Esophagus muscularis mucosa (tissue), 4 donors: ENCODE results near the gene VARS1.

Source experiments
- EP300 ChIP-seq: sonication (generic); formaldehyde crosslinking; IDR thresholded peaks from one replicate; pipeline ENCODE4 v1.6.1; 2017; ENCODE audit warnings: antibody characterized with exemption
- POLR2A ChIP-seq: fragments of 450-650 bp; IDR thresholded peaks from one replicate; pipeline ENCODE4 v1.6.1; 2017; ENCODE audit warnings: antibody characterized with exemption, moderate library complexity, mild to moderate bottlenecking, low read depth
- POLR2AphosphoS5 ChIP-seq, 2 donors: sonication (generic); formaldehyde crosslinking; IDR thresholded peaks; one replicate each; pipeline ENCODE4 v1.6.1; 2017; ENCODE audit warnings: antibody characterized with exemption in 2 of 2
- TF ChIP-seq, protein P1 (sequence below), 3 experiments: fragments of 200-600 bp in 2 of 3; fragments of 450-650 bp in 1 of 3; sonication (generic) in 2 of 3; IDR thresholded peaks; one replicate each; pipeline ENCODE4 v1.5.1; 2017 to 2019; ENCODE audit warnings: antibody characterized with exemption in 3 of 3, mild to moderate bottlenecking in 2 of 3, moderate library complexity in 1 of 3

DNA sequence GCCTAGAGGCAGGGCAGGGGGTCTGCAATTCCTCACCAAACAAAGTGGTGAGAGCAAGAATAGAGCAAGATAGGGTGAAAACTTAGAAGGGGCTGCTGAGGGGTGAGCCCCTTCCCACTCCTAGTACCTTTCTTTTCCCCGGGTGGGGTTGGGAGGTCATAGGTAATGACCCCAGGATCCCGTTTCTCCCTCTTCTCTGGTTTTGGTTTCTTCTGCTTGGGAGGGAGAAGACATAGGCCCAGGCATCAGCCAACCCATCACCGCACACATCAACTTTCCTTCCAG, 3.5 kb downstream of the VARS1 start:
- TF ChIP-seq, protein P1, sequence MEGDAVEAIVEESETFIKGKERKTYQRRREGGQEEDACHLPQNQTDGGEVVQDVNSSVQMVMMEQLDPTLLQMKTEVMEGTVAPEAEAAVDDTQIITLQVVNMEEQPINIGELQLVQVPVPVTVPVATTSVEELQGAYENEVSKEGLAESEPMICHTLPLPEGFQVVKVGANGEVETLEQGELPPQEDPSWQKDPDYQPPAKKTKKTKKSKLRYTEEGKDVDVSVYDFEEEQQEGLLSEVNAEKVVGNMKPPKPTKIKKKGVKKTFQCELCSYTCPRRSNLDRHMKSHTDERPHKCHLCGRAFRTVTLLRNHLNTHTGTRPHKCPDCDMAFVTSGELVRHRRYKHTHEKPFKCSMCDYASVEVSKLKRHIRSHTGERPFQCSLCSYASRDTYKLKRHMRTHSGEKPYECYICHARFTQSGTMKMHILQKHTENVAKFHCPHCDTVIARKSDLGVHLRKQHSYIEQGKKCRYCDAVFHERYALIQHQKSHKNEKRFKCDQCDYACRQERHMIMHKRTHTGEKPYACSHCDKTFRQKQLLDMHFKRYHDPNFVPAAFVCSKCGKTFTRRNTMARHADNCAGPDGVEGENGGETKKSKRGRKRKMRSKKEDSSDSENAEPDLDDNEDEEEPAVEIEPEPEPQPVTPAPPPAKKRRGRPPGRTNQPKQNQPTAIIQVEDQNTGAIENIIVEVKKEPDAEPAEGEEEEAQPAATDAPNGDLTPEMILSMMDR (IDR thresholded peaks at IDR 0.05): no peak
- TF ChIP-seq EP300 (no peak), POLR2A (no peak), POLR2AphosphoS5 (IDR thresholded peaks at IDR 0.05) (no peak)
